Subcutaneous adipose tissue (tissue), 4 donors: ENCODE measurements around the gene CAMTA2. TPM values are rescaled to one million over a fixed set of nuclear protein-coding genes. Genes with fewer than 3 reads are reported as not detected.

ENCODE experiments used
- total RNA-seq, 4 donors: library from RNA; depleted of rRNA; stranded (reverse); fragments of >200 nt; gene quantifications; one replicate each; pipeline ENCODE4 v1.1.0, GENCODE V29; 2016
- TF ChIP-seq, protein P1 (sequence below): fragments of 450-650 bp; IDR thresholded peaks from one replicate; pipeline ENCODE4 v1.5.1; 2016; ENCODE audit warnings: low read depth, mild to moderate bottlenecking, control low read depth, antibody characterized with exemption, moderate library complexity

CAMTA2 gene
- total RNA-seq, 4 donors from 2014 or later, result 11.4 to 21.9 (median 17.5) TPM

- TF ChIP-seq, protein P1, sequence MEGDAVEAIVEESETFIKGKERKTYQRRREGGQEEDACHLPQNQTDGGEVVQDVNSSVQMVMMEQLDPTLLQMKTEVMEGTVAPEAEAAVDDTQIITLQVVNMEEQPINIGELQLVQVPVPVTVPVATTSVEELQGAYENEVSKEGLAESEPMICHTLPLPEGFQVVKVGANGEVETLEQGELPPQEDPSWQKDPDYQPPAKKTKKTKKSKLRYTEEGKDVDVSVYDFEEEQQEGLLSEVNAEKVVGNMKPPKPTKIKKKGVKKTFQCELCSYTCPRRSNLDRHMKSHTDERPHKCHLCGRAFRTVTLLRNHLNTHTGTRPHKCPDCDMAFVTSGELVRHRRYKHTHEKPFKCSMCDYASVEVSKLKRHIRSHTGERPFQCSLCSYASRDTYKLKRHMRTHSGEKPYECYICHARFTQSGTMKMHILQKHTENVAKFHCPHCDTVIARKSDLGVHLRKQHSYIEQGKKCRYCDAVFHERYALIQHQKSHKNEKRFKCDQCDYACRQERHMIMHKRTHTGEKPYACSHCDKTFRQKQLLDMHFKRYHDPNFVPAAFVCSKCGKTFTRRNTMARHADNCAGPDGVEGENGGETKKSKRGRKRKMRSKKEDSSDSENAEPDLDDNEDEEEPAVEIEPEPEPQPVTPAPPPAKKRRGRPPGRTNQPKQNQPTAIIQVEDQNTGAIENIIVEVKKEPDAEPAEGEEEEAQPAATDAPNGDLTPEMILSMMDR, result no peak
Measured at GRCh38 chr17:4953451-4953961, 34.0 kb downstream of the CAMTA2 start.

- TF ChIP-seq, protein P1, result no peak
Measured at GRCh38 chr17:4951486-4951885, 36.0 kb downstream of the CAMTA2 start.

DNA sequence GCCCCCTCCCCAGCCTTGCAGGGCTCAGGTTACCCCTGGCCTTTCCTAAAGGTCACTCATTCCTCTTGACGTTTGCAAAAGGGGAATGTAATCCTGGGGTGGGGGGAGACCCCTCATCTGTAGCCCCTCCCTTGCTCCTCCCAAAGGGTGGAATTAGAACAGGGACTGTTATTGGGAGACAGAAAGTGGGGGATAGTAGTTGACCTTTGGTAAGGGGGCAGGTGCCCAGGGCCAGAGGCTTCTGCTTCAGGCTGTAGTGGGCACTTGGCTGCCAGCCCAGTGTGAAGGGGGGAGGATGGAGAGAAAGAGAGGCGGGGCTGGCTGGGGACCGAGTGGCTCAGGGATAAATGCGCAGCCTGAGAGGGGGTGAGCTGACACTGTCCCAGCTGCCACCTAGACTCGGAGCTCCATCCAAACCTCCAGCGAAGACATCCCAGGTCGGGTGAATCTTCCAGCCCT lies 36.7 kb downstream of the CAMTA2 start, which contains the start of gene ENO3:
TSS of gene ENO3 (plus strand) at position 374 of the 459 bp plus-strand sequence. CDS start 711 bp downstream, outside the sequence.
- TF ChIP-seq, protein P1, result no peak

GRCh38 chr17:4950075-4950745 lies 37.3 kb downstream of the CAMTA2 start:
- TF ChIP-seq, protein P1, result no peak

GRCh38 chr17:4949321-4950074 lies 38.0 kb downstream of the CAMTA2 start:
- TF ChIP-seq, protein P1, result no peak

DNA sequence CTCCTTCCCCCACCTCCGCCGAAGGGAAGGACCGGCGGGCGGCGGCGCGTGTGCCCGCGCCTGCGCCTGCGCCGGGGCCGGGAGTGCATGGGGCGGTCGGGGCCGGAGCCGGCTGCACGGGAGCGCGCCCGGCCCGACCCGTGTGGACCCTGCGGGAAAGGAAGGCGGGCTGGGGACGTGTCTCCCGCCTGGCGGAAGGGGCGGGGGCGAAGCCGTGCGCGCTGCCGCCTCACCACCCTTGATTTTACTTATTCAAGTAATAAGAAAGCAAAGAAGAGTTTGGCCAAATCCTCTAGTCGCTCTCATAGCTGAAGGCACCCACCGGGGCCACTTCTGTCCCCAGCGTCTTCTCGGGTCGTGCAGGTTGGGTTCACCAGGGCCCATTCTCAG lies 38.5 kb downstream of the CAMTA2 start:
- TF ChIP-seq, protein P1, result no peak
